Caki2 (cell line): Measurements from ENCODE around the gene LYST. TPM values are rescaled to one million over a fixed set of nuclear protein-coding genes. Genes with fewer than 3 reads are reported as not detected.

Source experiments
- DNase-seq: peaks from one replicate; pipeline ENCODE4 v3.0.0-alpha.2; 2015; ENCODE audit warnings: low read depth
- in situ Hi-C: cut with HindIII; loops from 2 replicates; pipeline ENCODE4 v1.10.0; 2016; ENCODE audit warnings: low sequenced_read_pairs, low pct_unique_long_range_greater_than_20kb, mixed read lengths
- total RNA-seq: library from RNA; depleted of rRNA; stranded (reverse); fragments of >200 nt; shearing (Covaris generic); gene quantifications from 2 replicates; pipeline ENCODE4 v1.2.3, GENCODE V29; 2014; ENCODE audit warnings: low replicate concordance

The LYST gene
- total RNA-seq, 1 experiment from 2014 or later, result 11.7 TPM

DNA sequence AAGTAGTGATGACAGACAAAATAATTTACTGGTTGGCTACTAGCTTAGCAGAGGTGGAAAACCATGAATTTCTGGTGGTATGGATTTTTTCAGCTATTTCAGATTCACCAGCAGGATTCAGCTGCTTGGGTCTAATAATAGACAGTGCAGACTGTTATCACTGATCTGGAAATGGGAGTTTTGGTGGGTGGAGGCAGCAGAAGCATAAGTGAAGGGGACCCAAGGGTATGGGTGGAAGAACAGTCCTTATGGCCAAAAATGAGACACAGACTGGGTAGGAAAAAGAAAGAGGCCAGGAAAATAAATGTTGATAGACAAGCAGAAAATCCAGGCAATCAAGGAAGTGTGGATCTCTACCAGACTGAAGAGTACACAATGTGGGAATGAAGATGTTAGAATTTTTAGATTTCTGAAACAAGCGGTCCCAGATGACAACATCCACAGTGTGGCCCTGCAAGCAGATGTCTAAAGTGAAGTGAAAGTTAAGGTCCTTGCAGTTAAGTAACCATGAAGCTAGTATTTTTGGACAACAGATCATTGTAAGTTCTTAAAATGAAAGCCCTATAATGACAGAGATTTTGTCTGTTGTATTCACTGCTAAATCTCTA is 24.7 kb downstream of the LYST start:
- DNase-seq, result no peak
- in situ Hi-C loops, result no loop called here

DNA sequence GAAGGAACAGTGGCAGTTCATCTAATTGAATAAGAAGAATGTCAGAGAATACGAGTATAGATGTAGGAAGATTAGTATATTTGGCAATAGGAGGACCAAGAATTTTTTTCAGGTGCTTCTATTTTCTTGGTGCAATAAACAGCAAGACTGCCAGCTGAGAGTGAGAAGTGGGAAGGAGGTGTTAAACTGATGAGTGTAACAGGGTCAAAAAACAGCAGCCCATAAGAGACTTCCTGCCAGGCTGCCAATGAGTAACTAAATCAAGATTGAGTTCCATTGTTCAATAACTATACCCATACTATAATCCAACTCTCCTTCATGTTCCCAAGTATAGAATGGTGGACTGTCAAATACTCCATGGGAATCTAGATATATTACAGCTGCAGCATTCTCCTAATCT is 28.7 kb downstream of the LYST start:
- in situ Hi-C loops, result no loop called here
- DNase-seq, result no peak

DNA sequence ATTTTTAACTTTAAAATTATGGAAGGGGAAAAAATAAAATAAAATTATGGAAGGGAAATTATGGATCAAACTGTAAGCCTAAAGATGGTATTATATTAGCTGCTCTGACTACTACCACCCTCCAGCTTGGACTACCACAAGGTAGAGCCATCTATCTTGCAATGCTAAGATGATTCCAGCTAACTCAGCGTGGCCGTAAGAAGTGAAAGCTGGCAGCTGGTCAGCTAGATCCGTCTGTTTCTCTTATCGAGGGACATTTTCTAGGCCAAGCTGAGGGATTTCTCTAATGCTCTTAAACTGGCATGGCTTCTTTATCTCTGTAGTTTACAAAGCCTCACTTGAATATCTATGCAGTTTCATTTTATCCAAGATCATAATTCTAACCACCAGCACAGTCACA is 31.5 kb downstream of the LYST start:
- in situ Hi-C loops, result no loop called here
- DNase-seq, result no peak

DNA sequence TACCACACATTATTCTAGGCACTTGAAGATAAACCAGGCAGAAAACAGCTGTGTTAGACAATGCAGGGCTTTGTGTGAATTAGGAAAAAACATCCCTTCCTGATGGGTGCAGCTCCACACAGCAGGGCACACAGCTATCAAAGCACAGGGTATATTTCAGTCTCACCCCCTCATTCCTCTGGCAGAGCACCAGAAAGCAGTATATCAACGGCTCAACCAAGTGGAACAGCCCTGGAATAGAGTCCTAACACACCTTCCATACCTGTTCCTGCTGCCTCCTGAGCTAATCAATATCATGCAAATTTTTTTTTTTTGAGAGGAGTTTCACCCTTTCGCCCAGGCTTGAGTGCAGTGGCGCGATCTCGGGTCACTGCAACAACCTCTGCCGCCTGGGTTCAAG is 32.1 kb downstream of the LYST start:
- DNase-seq, result no peak

DNA sequence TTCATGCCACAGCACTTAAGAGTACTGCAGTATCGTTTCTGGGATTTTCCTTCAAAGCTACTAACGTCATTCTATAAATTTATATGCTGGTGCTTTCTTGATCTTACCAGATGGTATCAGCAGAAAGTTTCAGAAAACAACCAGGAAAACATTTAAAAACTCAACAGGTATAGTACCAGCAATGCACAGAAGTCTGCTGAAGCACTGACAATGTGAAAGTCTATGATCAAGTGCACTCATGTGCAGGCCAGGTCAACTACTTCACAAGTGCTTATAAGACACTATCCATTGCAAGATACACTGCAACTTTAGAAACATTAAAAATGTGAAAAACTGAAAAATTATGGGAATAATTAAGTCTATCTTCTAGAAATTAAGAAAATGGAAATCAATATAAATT is 34.7 kb downstream of the LYST start:
- in situ Hi-C loops, result no loop called here

More for the DNA sequence above, 32.1 kb downstream of the LYST start:
- in situ Hi-C loops, result no loop called here

DNA sequence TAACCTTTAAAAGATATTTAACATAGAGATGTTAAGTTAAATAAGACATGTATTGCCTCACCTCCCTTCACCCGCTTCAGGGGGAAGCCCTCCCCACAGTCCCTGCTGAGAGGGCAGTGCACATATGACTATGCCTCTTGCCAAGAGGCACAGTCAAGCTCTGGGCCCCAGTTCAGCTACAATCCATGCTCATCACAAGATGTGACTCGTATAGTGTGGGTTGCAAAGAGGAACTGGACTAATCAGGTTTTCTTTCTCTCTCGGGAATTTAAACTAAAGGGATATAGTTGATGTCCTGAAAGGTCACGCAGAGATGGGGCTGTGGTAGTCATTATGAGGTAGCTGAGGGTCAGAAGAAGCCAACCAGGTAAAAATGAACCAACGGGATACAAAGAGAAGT is 35.6 kb downstream of the LYST start:
- DNase-seq, result peak; percentile 16
- in situ Hi-C loops, result no loop called here

More for the DNA sequence above, 34.7 kb downstream of the LYST start:
- DNase-seq, result no peak

DNA sequence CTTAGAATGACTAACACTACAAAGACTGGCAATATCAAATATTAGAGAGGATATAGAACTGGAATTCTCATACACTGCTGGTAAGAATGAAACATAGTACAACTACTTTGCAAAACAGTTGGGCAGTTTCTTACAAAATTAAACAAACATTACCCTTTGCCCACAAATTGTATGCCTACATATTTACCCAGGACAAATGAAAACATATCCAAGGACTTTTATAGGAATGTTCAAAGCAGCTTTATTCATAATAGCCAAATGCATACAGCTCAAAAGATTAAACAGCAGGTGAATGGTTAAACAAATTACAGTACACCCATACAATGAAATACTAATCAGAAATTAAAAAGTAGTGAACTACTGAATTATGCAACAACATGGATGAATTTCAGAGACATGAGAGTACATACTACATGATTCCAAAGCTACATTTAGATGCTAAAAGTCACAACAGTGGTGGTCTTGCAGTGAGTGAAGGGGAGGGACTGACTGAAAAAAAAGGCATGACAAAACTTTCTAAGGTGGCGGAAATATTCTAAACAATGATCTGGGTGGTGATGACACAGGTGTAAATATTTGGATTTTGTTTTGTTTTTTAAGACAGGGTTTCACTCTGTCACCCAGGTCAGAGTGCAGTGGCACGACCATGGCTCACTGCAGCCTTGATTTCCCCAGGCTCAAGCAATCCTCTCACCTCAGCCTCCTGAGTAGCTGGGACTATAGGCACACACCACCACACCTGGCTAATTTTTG is 40.4 kb downstream of the LYST start:
- DNase-seq, result no peak
- in situ Hi-C loops, result no loop called here

DNA sequence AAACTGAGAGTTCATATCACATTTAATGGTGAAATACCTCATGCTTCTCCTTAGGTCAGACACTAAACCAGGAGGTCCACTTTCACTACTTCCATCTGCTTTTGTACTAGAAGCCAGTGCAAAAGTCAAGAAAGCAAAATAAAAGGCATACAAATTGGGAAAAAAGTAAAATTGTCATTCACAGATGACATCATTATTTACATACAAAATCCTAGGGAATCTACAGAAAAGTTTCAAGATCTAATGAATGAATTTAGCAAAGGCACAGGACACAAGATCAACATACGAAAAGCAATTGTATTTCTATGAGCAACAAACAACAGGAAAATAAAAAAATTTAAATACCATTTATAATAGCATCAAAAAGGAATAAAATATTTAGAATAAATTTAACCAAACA is 41.5 kb downstream of the LYST start:
- in situ Hi-C loops, result no loop called here
- no peak for DNase-seq

DNA sequence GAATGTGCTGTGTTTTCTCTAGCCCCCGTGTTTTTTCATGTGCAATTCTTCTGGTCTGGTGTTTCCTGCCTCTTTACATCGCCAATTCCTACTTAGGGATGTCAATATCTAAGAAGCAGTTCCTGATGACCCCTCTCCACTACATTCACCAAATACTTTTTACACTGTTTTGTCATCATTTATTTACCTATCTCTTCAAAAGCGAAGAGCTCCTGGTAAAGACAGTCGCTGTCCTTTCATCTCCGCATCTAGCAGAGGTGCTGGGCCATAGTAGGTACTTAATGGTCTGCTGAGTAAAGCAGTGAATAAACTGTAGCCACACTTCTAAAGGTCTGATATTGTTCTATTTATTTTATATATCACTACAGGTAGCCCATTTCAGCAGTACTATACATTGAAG is 43.0 kb downstream of the LYST start:
- in situ Hi-C loops, result no loop called here
- no peak for DNase-seq

DNA sequence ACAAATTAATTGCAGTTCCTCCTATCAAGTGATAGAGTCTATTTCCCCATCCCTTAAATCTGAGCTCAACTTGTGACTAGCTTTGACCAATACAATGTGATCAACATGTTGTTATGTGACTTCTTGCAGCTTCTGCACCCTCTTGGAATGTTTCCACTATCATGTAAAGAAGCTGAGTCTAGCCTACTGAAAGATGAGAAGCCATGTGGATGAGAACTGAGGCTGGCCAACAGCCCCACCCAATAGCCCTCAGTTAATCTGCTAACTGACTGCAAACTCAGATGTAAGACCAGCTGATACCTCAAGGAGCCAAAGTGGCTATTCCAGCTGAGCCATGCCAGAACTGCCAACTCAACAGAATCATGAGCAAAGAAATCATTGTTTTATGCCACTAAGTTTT is 44.0 kb downstream of the LYST start:
- in situ Hi-C loops, result no loop called here
- DNase-seq, result no peak

DNA sequence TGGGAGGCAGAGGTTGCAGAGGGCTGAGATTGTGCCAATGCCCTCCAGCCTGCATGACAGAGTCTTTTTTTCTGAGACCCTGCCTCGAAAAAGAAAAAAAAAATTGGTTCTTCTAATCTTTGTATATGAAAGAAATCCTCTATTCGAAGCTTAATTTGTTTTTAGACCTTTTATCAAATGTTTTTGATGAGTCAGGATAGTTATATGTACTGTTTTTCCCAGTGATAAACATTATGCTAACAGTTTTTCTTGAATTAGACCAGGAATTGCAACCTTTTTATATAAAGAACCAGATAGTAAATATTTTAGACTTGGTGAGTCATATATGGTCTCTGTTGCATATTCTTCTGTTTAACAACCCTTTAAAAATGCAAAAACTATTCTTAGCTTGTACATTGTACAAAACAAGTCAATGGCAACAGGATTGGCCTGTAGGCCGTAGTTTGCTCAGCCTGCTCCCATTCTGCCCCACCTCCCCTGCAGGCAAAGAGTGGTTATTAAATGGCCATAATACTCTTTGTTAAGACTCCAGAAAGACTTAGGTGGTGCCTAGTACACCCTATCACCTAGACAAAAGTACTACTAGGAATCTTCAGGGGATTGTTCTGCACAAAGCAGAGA is 45.2 kb downstream of the LYST start:
- in situ Hi-C loops, result no loop called here
- DNase-seq, result no peak

DNA sequence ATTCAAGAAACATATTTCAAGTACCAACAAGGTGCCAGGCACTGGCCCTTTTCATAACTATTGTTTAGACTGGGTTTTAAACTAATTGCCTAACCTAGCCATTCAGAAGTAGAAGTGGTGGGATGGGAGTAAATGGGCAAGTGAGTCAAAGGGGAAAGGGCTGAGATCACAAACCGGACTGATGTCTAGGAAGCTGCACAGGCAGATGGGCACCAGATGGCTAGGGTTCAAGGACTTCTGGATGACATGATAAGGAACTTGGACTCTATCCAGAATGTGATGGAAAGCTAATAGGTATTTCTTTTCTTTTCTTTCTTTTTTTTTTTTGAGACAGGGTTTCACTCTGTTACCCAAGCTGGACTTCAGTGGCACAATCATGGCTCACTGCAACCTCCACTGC is 46.6 kb downstream of the LYST start:
- in situ Hi-C loops, result no loop called here
- no peak for DNase-seq

DNA sequence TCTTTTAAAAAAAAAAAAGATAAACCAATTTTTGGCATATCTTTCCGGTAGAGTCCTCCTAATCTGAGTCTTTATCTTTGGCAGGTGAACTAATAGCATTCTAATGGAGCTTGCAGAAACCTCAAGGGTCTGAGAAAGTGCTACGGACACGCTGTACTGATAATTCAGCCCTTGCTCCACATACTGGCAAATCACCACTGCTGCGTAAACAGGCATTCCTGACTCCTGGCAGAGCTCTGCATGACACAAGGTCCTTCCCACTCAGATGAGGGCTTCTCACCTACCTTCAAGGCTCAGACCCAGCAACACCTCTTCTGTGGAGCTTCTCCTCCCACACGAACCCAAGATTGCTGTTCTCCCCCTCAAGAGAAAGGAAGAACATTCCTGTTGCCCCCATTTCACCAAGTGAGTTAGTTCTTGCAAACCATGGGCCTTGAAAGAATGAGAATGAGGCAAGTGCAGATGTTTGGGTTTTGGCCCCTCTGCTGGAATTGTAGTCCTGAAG is 48.0 kb downstream of the LYST start:
- no peak for DNase-seq
- in situ Hi-C loops, result no loop called here

DNA sequence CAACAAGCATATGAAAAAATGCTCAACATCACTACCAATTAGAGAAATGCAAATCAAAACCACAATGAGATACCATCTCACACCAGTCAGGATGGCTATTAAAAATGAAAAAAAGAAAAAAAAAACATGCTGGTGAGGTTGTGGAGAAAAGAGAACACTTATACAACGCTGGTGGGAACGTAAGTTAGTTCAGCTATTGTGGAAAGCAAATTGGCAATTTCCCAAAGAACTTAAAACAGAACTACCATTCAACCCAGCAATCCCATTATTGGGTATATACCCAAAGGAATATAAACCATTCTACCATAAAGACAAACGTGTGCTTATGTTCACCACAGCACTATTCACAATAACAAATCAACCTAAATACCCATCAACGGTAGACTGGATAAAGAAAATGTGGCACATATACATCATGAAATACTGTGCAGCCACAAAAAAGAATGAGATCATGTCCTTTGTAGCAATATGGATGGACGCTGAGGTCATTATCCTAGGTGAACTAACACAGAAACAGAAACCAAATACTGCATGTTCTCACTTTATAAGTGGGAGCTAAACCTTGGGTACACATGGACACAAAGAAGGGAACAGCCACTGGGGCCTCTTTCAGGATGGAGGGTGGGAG is 49.5 kb downstream of the LYST start:
- DNase-seq, result no peak
- in situ Hi-C loops, result no loop called here

DNA sequence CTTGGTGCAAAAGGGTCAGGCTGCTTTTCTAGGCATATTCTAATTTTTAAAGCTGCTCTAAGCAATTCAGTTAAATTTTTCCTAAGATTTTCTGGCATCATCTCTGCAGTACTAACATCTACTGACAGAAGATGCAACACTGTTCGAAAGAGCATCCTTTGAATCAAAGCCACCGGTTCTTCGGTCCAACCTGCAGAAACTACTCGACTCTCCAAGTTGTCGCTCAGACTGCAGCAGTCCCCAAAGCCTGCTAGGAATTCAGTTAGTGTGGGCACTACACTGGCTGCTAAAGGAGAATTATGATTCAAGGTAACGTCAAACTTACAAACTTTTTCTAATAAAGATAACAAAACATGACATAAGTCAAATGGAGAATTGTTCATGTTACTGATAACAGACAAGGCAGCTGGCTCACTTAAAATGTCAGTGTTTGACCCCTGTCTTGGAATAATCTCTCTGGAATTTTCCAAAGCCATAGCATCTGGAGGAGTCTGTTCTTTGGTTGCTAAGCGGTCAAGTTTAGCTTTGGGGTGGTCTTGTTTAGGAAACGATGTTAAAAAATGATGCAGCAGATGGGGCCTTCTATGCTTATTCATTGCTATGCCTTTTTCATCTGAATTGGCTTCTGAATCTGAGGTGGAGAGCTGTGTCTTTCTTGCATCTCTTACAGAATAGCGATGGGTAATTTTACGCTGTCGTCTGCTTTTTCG is 56.9 kb downstream of the LYST start:
- no peak for DNase-seq
- in situ Hi-C loops, result no loop called here

DNA sequence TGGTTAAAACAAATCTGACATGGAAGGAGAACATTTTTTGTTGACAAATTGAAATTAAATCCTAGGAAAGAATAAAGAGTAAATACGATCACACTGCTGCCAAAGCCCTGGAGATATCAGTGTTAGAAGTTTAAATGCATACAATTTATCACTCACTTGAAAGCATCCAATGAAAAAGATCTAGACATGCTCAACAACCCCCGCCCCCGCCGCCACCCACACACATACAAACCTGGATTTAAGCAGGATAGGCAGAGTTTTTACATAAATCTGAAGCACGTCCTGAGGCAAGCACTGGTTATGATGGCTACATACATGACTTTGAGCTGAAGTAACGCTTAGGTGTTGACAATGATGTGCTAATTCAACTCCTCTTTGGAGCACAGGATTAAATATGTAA is 58.5 kb downstream of the LYST start:
- no peak for DNase-seq
- in situ Hi-C loops, result no loop called here

DNA sequence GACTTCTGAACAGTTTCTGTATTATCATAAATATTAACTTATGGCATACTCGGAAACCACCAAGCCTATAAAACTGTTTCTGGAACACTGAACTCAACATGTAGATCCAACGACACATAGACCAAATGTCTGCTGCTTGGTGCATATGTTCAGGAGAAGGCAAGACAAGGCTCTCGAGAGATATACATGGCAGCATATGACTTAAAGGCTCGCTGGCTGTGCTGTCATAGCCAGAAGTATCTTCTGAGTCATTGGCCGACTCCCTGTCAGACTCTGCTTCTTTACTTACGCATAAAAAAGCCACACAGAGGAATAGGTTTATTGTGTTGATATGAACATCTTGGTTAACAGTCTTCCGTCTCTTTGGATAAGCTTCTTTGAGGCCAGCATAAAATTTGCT is 60.6 kb downstream of the LYST start:
- in situ Hi-C loops, result no loop called here

DNA sequence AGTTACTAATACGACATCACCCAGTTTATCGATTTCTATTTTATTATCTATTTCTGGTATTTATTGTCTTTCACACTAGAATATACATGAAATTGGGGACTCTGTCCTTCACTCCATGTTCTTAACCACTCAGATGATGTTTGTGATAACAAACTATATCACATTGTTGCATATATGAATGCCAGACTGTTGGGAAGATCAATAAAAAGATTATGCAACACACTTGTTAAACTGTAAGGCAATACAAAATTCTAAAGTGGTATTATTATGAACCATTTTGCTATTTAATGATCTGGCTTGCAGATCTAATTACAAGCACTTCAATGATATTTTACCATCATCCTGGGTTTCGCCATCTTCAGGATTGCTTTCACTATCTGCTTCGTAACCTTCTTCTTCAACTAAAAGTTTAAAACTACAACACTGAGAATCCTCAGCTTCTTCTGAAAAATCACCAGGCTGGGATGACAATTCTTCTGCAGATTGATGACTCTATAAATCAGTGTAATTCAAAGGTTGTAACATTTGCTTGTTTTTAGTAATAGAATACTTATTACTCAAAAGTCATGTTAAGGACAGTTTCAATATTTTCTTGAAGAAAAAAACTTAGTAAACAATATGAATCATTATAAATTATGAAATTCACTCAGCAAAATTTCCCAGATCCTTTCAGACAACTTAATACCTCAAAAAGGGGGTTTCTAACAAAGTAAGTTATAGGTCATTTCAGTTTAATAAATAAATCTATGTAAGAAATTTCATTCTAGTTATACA is 63.9 kb downstream of the LYST start:
- DNase-seq, result no peak
- in situ Hi-C loops, result no loop called here

More for the DNA sequence above, 60.6 kb downstream of the LYST start:
- no peak for DNase-seq
